Suprapubic skin (tissue), 4 donors: ENCODE results near the gene BIN1.

Source experiments
- CTCF ChIP-seq, 2 donors: fragments of 200-600 bp in 1 of 2; fragments of 450-650 bp in 1 of 2; sonication (generic) in 1 of 2; IDR thresholded peaks; one replicate each; pipeline ENCODE4 v1.5.1; 2016 to 2019; ENCODE audit warnings: antibody characterized with exemption in 2 of 2, mild to moderate bottlenecking in 1 of 2, moderate library complexity in 1 of 2
- EP300 ChIP-seq: sonication (generic); formaldehyde crosslinking; IDR thresholded peaks from one replicate; pipeline ENCODE4 v1.6.1; 2017; ENCODE audit warnings: antibody characterized with exemption
- POLR2A ChIP-seq, 2 donors: fragments of 450-650 bp; IDR thresholded peaks; one replicate each; pipeline ENCODE4 v1.6.1; 2017; ENCODE audit warnings: antibody characterized with exemption in 2 of 2, mild to moderate bottlenecking in 2 of 2, moderate library complexity in 2 of 2
- POLR2AphosphoS5 ChIP-seq, 3 donors: sonication (generic); formaldehyde crosslinking; IDR thresholded peaks; one replicate each; pipeline ENCODE4 v1.6.1; 2017; ENCODE audit warnings: antibody characterized with exemption in 3 of 3

- TF ChIP-seq CTCF (IDR thresholded peaks at IDR 0.05) (no peak), EP300 (no peak), POLR2AphosphoS5 (IDR thresholded peaks at IDR 0.05) (no peak), POLR2A (IDR thresholded peaks at IDR 0.05) (no peak)
These were observed 12.2 kb downstream of the BIN1 start for GRCh38 chr2:127094509-127095366.
